ENCODE data around the gene PPA1. TPM values are rescaled to one million over a fixed set of nuclear protein-coding genes. Genes with fewer than 3 reads are reported as not detected.

Gene PPA1
- total RNA-seq, 1 experiment from 2014 or later: 293 TPM

DNA sequence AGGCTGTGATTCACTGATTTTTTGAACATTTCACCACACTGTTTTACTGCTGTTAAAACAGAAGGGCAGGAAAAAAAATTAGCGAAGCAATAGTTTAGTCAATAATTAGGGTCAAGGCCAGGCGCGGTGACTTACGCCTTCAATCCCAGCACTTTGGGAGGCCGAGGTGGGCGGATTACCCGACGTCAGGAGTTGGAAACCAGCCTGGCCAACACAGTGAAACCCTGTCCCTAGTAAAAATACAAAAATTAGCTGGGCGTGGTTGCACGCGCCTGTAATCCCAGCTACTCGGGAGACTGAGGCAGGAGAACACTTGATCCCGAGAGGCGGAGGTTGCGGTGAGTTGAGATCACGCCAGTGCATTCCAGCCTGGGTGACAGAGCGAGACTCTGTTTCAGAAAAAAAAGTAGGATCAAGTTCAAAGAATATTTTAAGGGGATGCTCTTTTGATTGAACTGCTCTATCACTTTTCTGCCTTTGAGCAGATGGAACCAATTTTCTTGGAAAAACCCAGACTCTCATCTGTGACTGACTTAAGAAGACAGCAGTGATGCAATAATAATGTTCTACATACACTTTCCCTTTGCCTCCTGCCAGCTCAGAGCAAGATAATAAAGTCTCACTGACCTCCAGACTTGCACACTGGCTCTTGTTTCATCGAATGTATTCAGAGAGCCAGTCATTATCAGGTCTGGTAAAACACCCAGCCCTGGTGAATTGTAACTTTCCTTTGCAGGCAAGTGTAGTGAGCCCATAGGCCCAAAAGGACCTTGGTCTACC, 1.6 kb upstream of the PPA1 start:
- TF ChIP-seq CTCF (IDR thresholded peaks at IDR 0.05; ENCODE audit: unreplicated experiment): no peak
- intact Hi-C loops (cut with micrococcal nuclease): no loop called here
- H3K27ac Mint-ChIP-seq (ENCODE audit: low read depth, unreplicated experiment): no peak overlapping the region
- DNase-seq (ENCODE audit: unreplicated experiment): no peak
- ChIA-PET CTCF (interaction anchor here (0.6 kb wide), 1 partner anchor 97 kb away, joined by 3 read pairs; no protein-coding TSS in a partner anchor), POLR2A (interaction anchor here (0.5 to 1.2 kb wide), 5 partner anchors 9 to 147 kb away, joined by 3 to 4 read pairs (median 3); no protein-coding TSS in a partner anchor)
- peaks cover 15% of the 10 kb centered on the region for H3K36me3 Mint-ChIP-seq (ENCODE audit: insufficient read depth, unreplicated experiment)
- peaks cover 19% of the 10 kb centered on the region for H3K4me1 Mint-ChIP-seq (ENCODE audit: insufficient read depth, unreplicated experiment)
- H3K9me3 Mint-ChIP-seq (ENCODE audit: unreplicated experiment): no peaks in the 10 kb centered on the region
- H3K27me3 Mint-ChIP-seq (ENCODE audit: insufficient read depth, unreplicated experiment): no peaks in the 10 kb centered on the region
- BruUV-seq (replicated peaks): no TSS peak
- peak overlapping the region; percentile 29 for H3K4me3 Mint-ChIP-seq (ENCODE audit: unreplicated experiment)

GRCh38 chr10:70233939-70234300, 691 bp upstream of the PPA1 start:
- peaks cover 27% of the 10 kb centered on the region for H3K4me1 Mint-ChIP-seq (ENCODE audit: insufficient read depth, unreplicated experiment)
- peaks cover 23% of the 10 kb centered on the region for H3K36me3 Mint-ChIP-seq (ENCODE audit: insufficient read depth, unreplicated experiment)
- no peaks in the 10 kb centered on the region for H3K9me3 Mint-ChIP-seq (ENCODE audit: unreplicated experiment)
- peak overlapping the region; percentile 90 for H3K4me3 Mint-ChIP-seq (ENCODE audit: unreplicated experiment)
- intact Hi-C loops (cut with micrococcal nuclease): no loop called here
- peak overlapping the region; percentile 97 for H3K27ac Mint-ChIP-seq (ENCODE audit: low read depth, unreplicated experiment)
- no peaks in the 10 kb centered on the region for H3K27me3 Mint-ChIP-seq (ENCODE audit: insufficient read depth, unreplicated experiment)
- ChIA-PET CTCF (interaction anchor here (0.6 to 3.0 kb wide), 7 partner anchors 12 to 130 kb away, joined by 3 to 27 read pairs (median 3); no protein-coding TSS in a partner anchor), POLR2A (interaction anchor here (0.5 to 6.4 kb wide), 28 partner anchors 9 to 801 kb away, joined by 3 to 101 read pairs (median 6); partner anchors contain the start of genes EIF4EBP2, LRRC20 and TYSND1)
- no peak for DNase-seq (ENCODE audit: unreplicated experiment)
- no peak for TF ChIP-seq CTCF (IDR thresholded peaks at IDR 0.05; ENCODE audit: unreplicated experiment)
- BruUV-seq (replicated peaks): no TSS peak

- BruUV-seq (replicated peaks): no TSS peak
- Mint-ChIP-seq H3K36me3 (ENCODE audit: insufficient read depth, unreplicated experiment) (peaks cover 35% of the 10 kb centered on the region), H3K4me1 (ENCODE audit: insufficient read depth, unreplicated experiment) (peaks cover 32% of the 10 kb centered on the region), H3K4me3 (ENCODE audit: unreplicated experiment) (peak overlapping the region; percentile 90), H3K9me3 (ENCODE audit: unreplicated experiment) (no peaks in the 10 kb centered on the region), H3K27me3 (ENCODE audit: insufficient read depth, unreplicated experiment) (no peaks in the 10 kb centered on the region), H3K27ac (ENCODE audit: low read depth, unreplicated experiment) (peak overlapping the region; percentile 97)
- no peak for DNase-seq (ENCODE audit: unreplicated experiment)
- TF ChIP-seq CTCF (IDR thresholded peaks at IDR 0.05; ENCODE audit: unreplicated experiment): no peak
- ChIA-PET POLR2A (interaction anchor here (0.7 to 6.4 kb wide), 42 partner anchors 7 to 1618 kb away, joined by 3 to 101 read pairs (median 6); partner anchors contain the start of genes EIF4EBP2, LRRC20, SAR1A and TYSND1), CTCF (interaction anchor here (0.6 to 3.0 kb wide), 10 partner anchors 11 to 564 kb away, joined by 3 to 27 read pairs (median 4); partner anchors contain the start of gene TYSND1)
- intact Hi-C loops (cut with micrococcal nuclease): loop anchor here (1.0 kb wide), 1 partner anchor 35 kb away; no protein-coding TSS in a partner anchor
Observed at GRCh38 chr10:70232859-70233108, 445 bp downstream of the PPA1 start.

- TF ChIP-seq CTCF (IDR thresholded peaks at IDR 0.05; ENCODE audit: unreplicated experiment): no peak
- POLR2A ChIA-PET: interaction anchor here (0.7 to 6.4 kb wide), 47 partner anchors 10 to 1618 kb away, joined by 3 to 101 read pairs (median 5); partner anchors contain the start of genes AIFM2, EIF4EBP2, LRRC20 and SAR1A
- peak; percentile 66 for DNase-seq (ENCODE audit: unreplicated experiment)
- intact Hi-C loops (cut with micrococcal nuclease): loop anchor here (1.0 kb wide), 1 partner anchor 35 kb away; no protein-coding TSS in a partner anchor
- Mint-ChIP-seq H3K9me3 (ENCODE audit: unreplicated experiment) (no peaks in the 10 kb centered on the region), H3K27ac (ENCODE audit: low read depth, unreplicated experiment) (peak overlapping the region; percentile 97), H3K27me3 (ENCODE audit: insufficient read depth, unreplicated experiment) (no peaks in the 10 kb centered on the region), H3K36me3 (ENCODE audit: insufficient read depth, unreplicated experiment) (peaks cover 39% of the 10 kb centered on the region), H3K4me3 (ENCODE audit: unreplicated experiment) (peak overlapping the region; percentile 90), H3K4me1 (ENCODE audit: insufficient read depth, unreplicated experiment) (peaks cover 32% of the 10 kb centered on the region)
- BruUV-seq (replicated peaks): TSS peak; percentile 41
- CTCF ChIA-PET: interaction anchor here (0.6 to 3.0 kb wide), 11 partner anchors 10 to 563 kb away, joined by 3 to 27 read pairs (median 4); partner anchors contain the start of gene TYSND1
Observed at GRCh38 chr10:70232155-70232858, 922 bp downstream of the PPA1 start.
